Cardiac fibroblast (primary cell): Measurements from ENCODE around the gene C13orf46.
"Not testable (repeated sequence)": the region's sequence is repeated elsewhere in the genome, so short reads cannot be mapped to it uniquely, and the experiment has no call there.

Experiments used
- DNase-seq, 2 donors: peaks; one replicate each; pipeline versions ENCODE4 v3.0.0 to v3.0.0-alpha.2; 2010; ENCODE audit warnings: low read depth in 2 of 2
- H3K4me3 ChIP-seq, 2 donors: replicated peaks in 1 of 2; 1 replicate in 1 of 2; 2 replicates in 1 of 2; pipeline ENCODE4 v1.5.1; 2011; ENCODE audit warnings: low read depth in 2 of 2, low read length in 2 of 2, mild to moderate bottlenecking in 2 of 2, moderate library complexity in 1 of 2
- TF ChIP-seq, protein P1 (sequence below): IDR thresholded peaks from one replicate; pipeline ENCODE4 v1.5.1; 2011; ENCODE audit warnings: low read depth, mild to moderate bottlenecking, low read length, inconsistent platforms

The C13orf46 gene

DNA sequence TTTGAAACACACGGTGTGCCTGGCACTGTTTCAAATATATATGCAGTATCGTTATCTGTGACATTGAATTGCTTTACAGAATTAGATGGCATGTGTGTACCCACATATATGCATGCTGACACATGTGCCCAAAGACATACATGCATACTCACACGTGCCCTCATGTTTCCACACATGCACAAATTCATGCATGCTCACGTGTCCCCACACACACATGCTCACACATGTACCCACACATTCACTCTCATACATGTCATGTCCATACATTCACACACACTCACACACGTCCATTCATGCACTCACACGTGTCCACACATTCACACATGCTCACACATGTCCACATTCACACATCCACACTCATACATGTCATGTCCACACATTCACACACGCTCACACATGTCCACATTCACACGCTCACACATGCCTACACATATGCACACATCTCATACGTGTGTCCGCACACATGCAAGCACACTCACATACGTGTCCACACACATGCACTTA is 17.9 kb upstream of the C13orf46 start:
- TF ChIP-seq, protein P1, sequence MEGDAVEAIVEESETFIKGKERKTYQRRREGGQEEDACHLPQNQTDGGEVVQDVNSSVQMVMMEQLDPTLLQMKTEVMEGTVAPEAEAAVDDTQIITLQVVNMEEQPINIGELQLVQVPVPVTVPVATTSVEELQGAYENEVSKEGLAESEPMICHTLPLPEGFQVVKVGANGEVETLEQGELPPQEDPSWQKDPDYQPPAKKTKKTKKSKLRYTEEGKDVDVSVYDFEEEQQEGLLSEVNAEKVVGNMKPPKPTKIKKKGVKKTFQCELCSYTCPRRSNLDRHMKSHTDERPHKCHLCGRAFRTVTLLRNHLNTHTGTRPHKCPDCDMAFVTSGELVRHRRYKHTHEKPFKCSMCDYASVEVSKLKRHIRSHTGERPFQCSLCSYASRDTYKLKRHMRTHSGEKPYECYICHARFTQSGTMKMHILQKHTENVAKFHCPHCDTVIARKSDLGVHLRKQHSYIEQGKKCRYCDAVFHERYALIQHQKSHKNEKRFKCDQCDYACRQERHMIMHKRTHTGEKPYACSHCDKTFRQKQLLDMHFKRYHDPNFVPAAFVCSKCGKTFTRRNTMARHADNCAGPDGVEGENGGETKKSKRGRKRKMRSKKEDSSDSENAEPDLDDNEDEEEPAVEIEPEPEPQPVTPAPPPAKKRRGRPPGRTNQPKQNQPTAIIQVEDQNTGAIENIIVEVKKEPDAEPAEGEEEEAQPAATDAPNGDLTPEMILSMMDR = no peak
- no peak overlapping the region for H3K4me3 ChIP-seq
- no peak for DNase-seq

DNA sequence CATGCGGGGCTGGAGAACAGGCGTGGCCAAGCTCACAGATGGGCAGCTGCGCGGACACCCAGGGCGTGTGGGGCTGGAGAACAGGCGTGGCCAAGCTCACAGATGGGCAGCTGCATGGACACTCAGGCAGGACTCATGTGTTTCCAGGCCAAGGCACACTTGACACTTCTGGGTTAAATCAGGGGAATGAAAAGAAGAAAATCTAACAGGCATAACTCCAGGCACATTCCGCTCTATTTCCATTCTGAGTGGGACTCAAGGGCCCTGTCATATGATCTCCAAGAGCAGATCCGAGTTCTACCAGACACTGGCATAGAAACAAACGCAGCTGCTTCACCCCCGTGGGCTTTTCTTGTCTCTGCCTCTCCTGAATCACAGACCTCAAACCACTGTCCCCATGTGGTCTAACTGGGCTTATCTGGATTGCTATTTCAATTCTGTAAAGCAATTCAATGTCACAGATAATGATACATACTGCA is 17.4 kb upstream of the C13orf46 start:
- TF ChIP-seq, protein P1 = no peak
- no peak overlapping the region for H3K4me3 ChIP-seq

DNA sequence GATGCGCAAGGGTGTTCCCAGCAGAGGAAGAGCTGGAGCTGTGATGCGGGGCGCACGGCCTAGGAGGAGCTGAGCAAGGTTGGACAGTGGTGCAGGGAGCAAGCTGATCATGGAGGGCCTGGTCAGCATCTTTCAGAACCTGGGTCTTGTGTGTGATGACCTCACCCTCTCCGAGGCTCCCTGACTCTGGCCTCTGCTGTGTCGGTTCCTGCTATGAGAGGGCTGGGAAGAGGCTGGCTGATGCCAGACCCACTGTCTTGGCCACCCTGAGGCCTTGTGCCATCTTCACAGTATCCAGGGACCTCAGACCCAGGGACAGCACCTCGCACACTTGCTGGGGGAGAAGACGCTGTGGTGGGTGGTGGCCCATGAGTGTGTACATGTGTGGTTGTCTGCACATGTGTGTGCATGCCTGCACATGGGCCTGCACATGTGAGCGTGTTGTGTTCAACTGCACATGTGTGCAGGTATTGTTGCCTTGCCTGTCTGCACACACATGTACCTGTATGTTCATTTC is 16.5 kb upstream of the C13orf46 start:
- no peak overlapping the region for H3K4me3 ChIP-seq
- TF ChIP-seq, protein P1 = no peak
- no peak for DNase-seq

More for the DNA sequence above, 17.4 kb upstream of the C13orf46 start:
- no peak for DNase-seq

DNA sequence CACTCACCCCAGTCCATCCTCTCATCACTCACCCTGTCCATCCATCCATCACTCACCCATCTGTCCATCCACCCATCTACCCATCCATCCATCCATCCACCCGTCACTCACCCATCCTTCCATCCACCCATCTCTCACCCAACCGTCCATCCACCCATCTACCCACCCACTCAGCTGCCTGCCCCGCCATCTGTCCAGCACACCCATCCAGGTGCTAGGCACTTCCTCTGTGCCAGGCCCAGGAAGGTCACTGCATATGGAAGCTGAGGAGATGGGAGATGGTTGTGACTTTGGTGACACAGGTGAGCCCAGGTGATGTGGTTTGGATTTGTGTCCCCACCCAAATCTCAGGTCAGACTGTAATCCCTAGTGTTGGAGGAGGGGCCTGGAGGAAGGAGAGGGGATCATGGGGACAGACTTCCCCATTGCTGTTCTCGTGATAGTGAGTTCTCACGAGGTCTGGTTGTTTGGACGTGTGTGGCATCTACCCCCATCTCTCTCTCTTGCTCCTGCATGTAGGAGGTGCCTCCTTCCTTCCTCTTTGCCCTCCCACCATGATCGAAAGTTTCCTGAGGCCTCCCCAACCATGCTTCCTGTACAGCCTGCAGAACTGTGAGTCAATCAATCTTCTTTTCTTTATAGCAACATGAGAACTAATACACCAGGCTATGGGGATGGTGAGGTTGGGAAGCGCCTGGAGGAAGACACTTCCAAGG is 15.9 kb upstream of the C13orf46 start:
- DNase-seq = no peak
- TF ChIP-seq, protein P1 = no peak
- no peak overlapping the region for H3K4me3 ChIP-seq

DNA sequence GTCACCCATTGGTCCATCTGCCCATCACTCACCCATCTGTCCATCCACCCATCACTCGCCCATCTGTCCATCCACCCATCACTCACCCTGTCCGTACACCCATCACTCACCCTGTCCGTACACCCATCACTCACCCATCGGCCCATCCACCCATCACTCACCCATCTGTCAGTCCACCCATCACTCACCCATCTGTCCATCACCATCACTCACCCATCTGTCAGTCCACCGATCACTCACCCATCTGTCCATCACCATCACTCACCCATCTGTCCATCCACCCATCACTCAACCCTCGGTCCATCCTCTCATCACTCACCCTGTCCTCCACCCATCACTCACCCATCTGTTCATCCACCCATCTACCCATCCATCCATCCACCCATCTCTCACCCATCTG is 15.0 kb upstream of the C13orf46 start:
- H3K4me3 ChIP-seq, DNase-seq: not testable (repeated sequence)

DNA sequence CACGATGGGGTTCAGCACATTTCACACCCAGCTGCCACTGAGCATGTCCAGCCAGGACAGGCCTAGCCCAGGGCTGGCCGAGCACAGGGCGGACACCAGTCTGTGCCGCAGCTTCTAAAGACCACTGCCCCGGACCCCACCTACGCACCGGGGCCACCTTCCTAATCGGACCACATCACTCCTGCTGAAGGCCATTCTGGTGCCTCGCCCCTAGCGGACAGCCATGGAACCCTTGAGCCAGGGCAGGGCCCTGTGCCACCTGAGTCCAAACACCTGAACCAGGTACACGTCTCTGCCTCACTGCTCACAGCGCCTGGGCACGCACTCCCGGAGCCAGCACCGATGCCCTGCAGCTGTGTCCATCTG is 8.4 kb upstream of the C13orf46 start:
- no peak for DNase-seq
- TF ChIP-seq, protein P1 = no peak

DNA sequence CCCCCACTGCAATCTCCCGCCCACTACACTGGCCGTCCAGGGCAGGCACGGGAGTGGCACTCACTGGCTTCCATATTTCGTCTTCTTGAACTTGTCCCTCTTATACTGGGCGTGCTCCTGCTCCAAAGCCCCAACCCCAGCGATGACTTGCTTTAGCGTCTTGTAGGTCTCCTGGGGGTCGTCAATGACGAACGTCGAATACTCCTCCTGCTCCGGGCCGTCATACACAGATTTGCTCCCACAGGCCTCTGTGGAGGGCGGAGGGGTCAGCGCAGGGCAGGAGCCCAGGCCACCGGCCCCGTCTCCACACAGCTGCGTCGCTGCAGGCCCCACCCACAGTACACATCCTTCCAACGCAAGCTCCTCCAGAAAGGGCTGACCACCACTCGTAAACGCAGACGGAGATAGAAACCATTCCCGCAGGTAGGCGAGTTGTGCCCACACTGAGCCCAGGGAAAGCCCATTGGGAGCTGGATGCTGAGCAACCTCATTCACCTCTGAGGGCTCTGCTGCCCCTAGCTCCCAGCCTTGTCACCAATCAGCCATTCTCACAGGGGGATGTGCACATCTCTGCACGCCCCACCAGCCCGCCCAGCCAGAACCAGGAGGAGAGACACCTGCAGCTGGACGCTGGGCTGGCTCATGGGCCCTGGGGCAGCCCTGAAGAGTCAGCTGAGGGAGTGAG is 7.9 kb upstream of the C13orf46 start:
- TF ChIP-seq, protein P1 = no peak
- no peak overlapping the region for H3K4me3 ChIP-seq
- no peak for DNase-seq

More for the DNA sequence above, 8.4 kb upstream of the C13orf46 start:
- H3K4me3 ChIP-seq = no peak overlapping the region
